ENCODE measurements around the gene TTC39B. TPM values are rescaled to one million over a fixed set of nuclear protein-coding genes. Genes with fewer than 3 reads are reported as not detected.

TTC39B gene
- total RNA-seq, 1 experiment from 2014 or later = 7.4 TPM

DNA sequence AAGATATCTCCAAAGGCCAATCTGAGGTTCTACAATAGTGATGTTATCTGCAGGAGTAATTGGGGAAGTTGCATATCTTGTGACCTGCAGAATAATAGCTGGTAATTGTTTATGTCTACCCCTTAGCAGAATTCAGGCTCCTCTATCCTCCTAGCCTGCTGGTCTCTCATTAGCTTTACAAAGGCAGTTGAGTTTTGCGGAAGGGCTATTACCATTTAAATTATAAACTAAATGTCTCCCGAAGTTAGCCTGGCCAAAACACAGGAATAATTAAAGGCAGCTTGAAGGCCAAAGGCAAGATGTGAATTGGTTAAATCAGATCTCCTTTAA, 168.7 kb downstream of the TTC39B start:
- ChIA-PET RAD21 (ENCODE audit: low non-redundant PET in 1 of 2, low total read pairs in 2 of 2, uncharacterized antibody in 2 of 2, unreplicated experiment in 2 of 2) (no interaction called here), POLR2A (no interaction called here), CTCF (no interaction called here)
- no peak overlapping the region for H3K4me2 ChIP-seq (ENCODE audit: low read length)
- no peaks in the 10 kb centered on the region for H3K36me3 ChIP-seq (ENCODE audit: control insufficient read depth in 1 of 2, insufficient read depth in 2 of 2, low read length in 2 of 2)
- H2AFZ ChIP-seq (ENCODE audit: low read depth, low read length, poor library complexity, severe bottlenecking) = no peak overlapping the region
- ATAC-seq (no peak), DNase-seq (ENCODE audit: low read depth, low spot score) (no peak)
- intact Hi-C loops (cut with micrococcal nuclease) = loop anchor here (5.0 kb wide), 2 partner anchors 81 to 291 kb away; no protein-coding TSS in a partner anchor
- H3K27me3 ChIP-seq (ENCODE audit: insufficient read depth, low read length) = no peaks in the 10 kb centered on the region
- H3K4me3 ChIP-seq (replicated peaks in 1 of 2; ENCODE audit: low read depth in 1 of 2, low read length in 2 of 2) = no peak overlapping the region
- H3K9me2 ChIP-seq (ENCODE audit: insufficient read depth) = no peaks in the 10 kb centered on the region
- H3K9ac ChIP-seq (ENCODE audit: low read length) = no peak overlapping the region
- no peaks in the 10 kb centered on the region for H3K9me3 ChIP-seq (ENCODE audit: control insufficient read depth in 1 of 2, insufficient read depth in 1 of 2, low read depth in 1 of 2, low read length in 2 of 2)
- H4K20me1 ChIP-seq (ENCODE audit: insufficient read depth) = no peaks in the 10 kb centered on the region
- H3K27ac ChIP-seq (ENCODE audit: low read depth, low read length) = no peak overlapping the region
- H3K79me2 ChIP-seq (ENCODE audit: insufficient read depth, low read length) = no peaks in the 10 kb centered on the region
- no peak for TF ChIP-seq REST (IDR thresholded peaks at IDR 0.05; ENCODE audit: low read depth)
- no peak for TF ChIP-seq YY1 (IDR thresholded peaks at IDR 0.05; ENCODE audit: extremely low read depth, insufficient replicate concordance, low read depth, low read length)
- TF ChIP-seq CEBPB (IDR thresholded peaks at IDR 0.05; ENCODE audit: low read depth) = no peak
- no peak for TF ChIP-seq FOSL1 (IDR thresholded peaks at IDR 0.05; ENCODE audit: low read depth)
- no peak for TF ChIP-seq CTCF (IDR thresholded peaks at IDR 0.05 in 2 of 3, conservative IDR thresholded peaks at IDR 0.05 in 1 of 3; ENCODE audit: borderline replicate concordance in 1 of 3, insufficient read depth in 1 of 3, low read depth in 2 of 3, low read length in 2 of 3)
- no peak for TF ChIP-seq ZFX (IDR thresholded peaks at IDR 0.05)
- TF ChIP-seq ELF1 (IDR thresholded peaks at IDR 0.05; ENCODE audit: borderline replicate concordance, low read depth) = no peak
- TF ChIP-seq POLR2A (IDR thresholded peaks at IDR 0.05; ENCODE audit: borderline replicate concordance, extremely low read depth, insufficient read depth, insufficient read length) = no peak
- TF ChIP-seq EGR1 (IDR thresholded peaks at IDR 0.05; ENCODE audit: low read depth) = no peak
- TF ChIP-seq EZH2 (IDR thresholded peaks at IDR 0.05) = no peak
- no peak for TF ChIP-seq CBX3 (IDR thresholded peaks at IDR 0.05; ENCODE audit: low read depth)
- H3K4me1 ChIP-seq (ENCODE audit: control insufficient read depth in 1 of 2, insufficient read depth in 2 of 2, low read length in 2 of 2) = peaks cover 0 to 16% of the 10 kb centered on the region in 2 experiments; a peak in 2 of 4 replicates
- BruUV-seq (replicated peaks) = no TSS peak
